Upper lobe of left lung (tissue), 4 donors: ENCODE measurements around the gene BAIAP2L2.

Source experiments
- CTCF ChIP-seq, 6 experiments: fragments of 450-650 bp in 4 of 6; fragments of 200-600 bp in 2 of 6; sonication (generic) in 2 of 6; IDR thresholded peaks; one replicate each; pipeline ENCODE4 v1.5.1; 2016 to 2019; ENCODE audit warnings: antibody characterized with exemption in 6 of 6
- EP300 ChIP-seq, 4 donors: sonication (generic); formaldehyde crosslinking; IDR thresholded peaks; one replicate each; pipeline ENCODE4 v1.5.1; 2017; ENCODE audit warnings: antibody characterized with exemption in 4 of 4, control low read depth in 2 of 4
- POLR2A ChIP-seq, 4 donors: fragments of 450-650 bp; IDR thresholded peaks; one replicate each; pipeline ENCODE4 v1.5.1; 2016 to 2017; ENCODE audit warnings: antibody characterized with exemption in 4 of 4, mild to moderate bottlenecking in 2 of 4

GRCh38 chr22:38115423-38116205, 5.1 kb upstream of the BAIAP2L2 start:
- TF ChIP-seq EP300 (IDR thresholded peaks at IDR 0.05) (no peak), CTCF (IDR thresholded peaks at IDR 0.05) (no peak), POLR2A (IDR thresholded peaks at IDR 0.05) (no peak)
